Liver (tissue), 9 donors: Measurements from ENCODE around the gene PDE4D. TPM values are rescaled to one million over a fixed set of nuclear protein-coding genes. Genes with fewer than 3 reads are reported as not detected.

Experiments
- DNase-seq: peaks from one replicate; pipeline ENCODE4 v3.0.0-alpha.2; 2017; ENCODE audit warnings: low spot score
- H3K27ac ChIP-seq, 2 donors: one replicate each; pipeline ENCODE4 v1.7.0; 2013; ENCODE audit warnings: inconsistent platforms in 2 of 2, low read length in 2 of 2, control low read depth in 1 of 2, low read depth in 1 of 2, mild to moderate bottlenecking in 1 of 2
- H3K27me3 ChIP-seq, 4 donors: one replicate each; pipeline versions ENCODE4 v1.6.1 to v1.7.0; 2013; ENCODE audit warnings: low read length in 3 of 4, inconsistent platforms in 1 of 4, mild to moderate bottlenecking in 1 of 4, moderate library complexity in 1 of 4; ENCODE audit not compliant: control insufficient read depth in 4 of 4, insufficient read depth in 4 of 4
- H3K36me3 ChIP-seq, 4 donors: one replicate each; pipeline versions ENCODE4 v1.6.1 to v1.7.0; 2013; ENCODE audit warnings: low read length in 3 of 4, mild to moderate bottlenecking in 3 of 4, low read depth in 1 of 4, moderate library complexity in 1 of 4; ENCODE audit not compliant: control insufficient read depth in 4 of 4, insufficient read depth in 3 of 4
- H3K4me1 ChIP-seq, 4 donors: one replicate each; pipeline versions ENCODE4 v1.6.1 to v1.7.0; 2013; ENCODE audit warnings: low read length in 3 of 4, mild to moderate bottlenecking in 3 of 4, moderate library complexity in 1 of 4; ENCODE audit not compliant: control insufficient read depth in 4 of 4, insufficient read depth in 4 of 4
- H3K4me3 ChIP-seq, 3 donors: one replicate each; pipeline versions ENCODE4 v1.6.1 to v1.7.0; 2013; ENCODE audit warnings: low read length in 3 of 3, control low read depth in 1 of 3, low read depth in 1 of 3, mild to moderate bottlenecking in 1 of 3
- H3K9ac ChIP-seq, 2 donors: one replicate each; pipeline ENCODE4 v1.7.0; 2013; ENCODE audit warnings: low read length in 2 of 2, mild to moderate bottlenecking in 2 of 2, moderate library complexity in 2 of 2, control low read depth in 1 of 2, low read depth in 1 of 2
- H3K9me3 ChIP-seq, 4 donors: one replicate each; pipeline versions ENCODE4 v1.6.1 to v1.7.0; 2013; ENCODE audit warnings: low read length in 3 of 4; ENCODE audit not compliant: control insufficient read depth in 4 of 4
- ATF3 ChIP-seq: IDR thresholded peaks from 2 replicates; pipeline ENCODE4 v1.6.1; 2016; ENCODE audit warnings: antibody characterized with exemption
- CTCF ChIP-seq: fragments of 150-350 bp; IDR thresholded peaks from 2 replicates; pipeline ENCODE4 v1.5.1; 2017; ENCODE audit warnings: improper control_type of control experiment, low read depth, low read length; ENCODE audit not compliant: missing input control
- EGR1 ChIP-seq, 2 donors: IDR thresholded peaks; 2 replicates each; pipeline ENCODE4 v1.6.1; 2016 to 2018; ENCODE audit warnings: antibody characterized with exemption in 2 of 2, low read depth in 2 of 2
- FOXA1 ChIP-seq: IDR thresholded peaks from 2 replicates; pipeline ENCODE4 v1.6.1; 2016; ENCODE audit warnings: antibody characterized with exemption
- FOXA2 ChIP-seq: IDR thresholded peaks from 2 replicates; pipeline ENCODE4 v1.6.1; 2016; ENCODE audit warnings: antibody characterized with exemption
- GABPA ChIP-seq, 2 donors: IDR thresholded peaks in 1 of 2; conservative IDR thresholded peaks in 1 of 2; 2 replicates each; pipeline ENCODE4 v1.6.1; 2016; ENCODE audit warnings: antibody characterized with exemption in 2 of 2, mild to moderate bottlenecking in 1 of 2, moderate library complexity in 1 of 2
- HNF4A ChIP-seq, 2 donors: conservative IDR thresholded peaks; 2 replicates each; pipeline ENCODE4 v1.6.1; 2016; ENCODE audit warnings: antibody characterized with exemption in 2 of 2, mild to moderate bottlenecking in 2 of 2
- JUND ChIP-seq, 2 donors: IDR thresholded peaks; 2 replicates each; pipeline ENCODE4 v1.6.1; 2016; ENCODE audit warnings: antibody characterized with exemption in 2 of 2
- MAX ChIP-seq: IDR thresholded peaks from 2 replicates; pipeline ENCODE4 v1.6.1; 2016; ENCODE audit warnings: antibody characterized with exemption
- NR2F2 ChIP-seq: IDR thresholded peaks from 2 replicates; pipeline ENCODE4 v1.6.1; 2016; ENCODE audit warnings: antibody characterized with exemption
- RAD21 ChIP-seq, 2 donors: IDR thresholded peaks; 2 replicates each; pipeline ENCODE4 v1.6.1; 2016; ENCODE audit warnings: antibody characterized with exemption in 2 of 2, mild to moderate bottlenecking in 2 of 2
- REST ChIP-seq: IDR thresholded peaks from 2 replicates; pipeline ENCODE4 v1.6.1; 2016; ENCODE audit warnings: antibody characterized with exemption, mild to moderate bottlenecking
- RXRA ChIP-seq, 2 donors: IDR thresholded peaks; 2 replicates each; pipeline ENCODE4 v1.6.1; 2017 to 2018; ENCODE audit warnings: antibody characterized with exemption in 2 of 2, mild to moderate bottlenecking in 1 of 2
- SP1 ChIP-seq: IDR thresholded peaks from 2 replicates; pipeline ENCODE4 v1.6.1; 2018; ENCODE audit warnings: antibody characterized with exemption, mild to moderate bottlenecking
- TAF1 ChIP-seq: conservative IDR thresholded peaks from 2 replicates; pipeline ENCODE4 v1.6.1; 2016; ENCODE audit warnings: antibody characterized with exemption, mild to moderate bottlenecking
- YY1 ChIP-seq: IDR thresholded peaks from 2 replicates; pipeline ENCODE4 v1.6.1; 2016; ENCODE audit warnings: antibody characterized with exemption, mild to moderate bottlenecking
- WGBS: extraction: QIAGEN DNeasy Blood & Tissue Kit; methylation state at CpG from one replicate; pipeline ENCODE4 v1.1.7; 2013; 5-methylcytosine and 5-hydroxymethylcytosine counted together
- polyA plus RNA-seq, 2 donors: library from polyadenylated mRNA; stranded (reverse) in 1 of 2; unstranded in 1 of 2; fragments of 200-250 nt in 1 of 2; fragments of >200 nt in 1 of 2; fragmentation: Nextera tagmentation in 1 of 2; extraction: Ambion mirVana in 1 of 2; gene quantifications; one replicate each; pipeline versions ENCODE4 v1.2.1 to v1.2.3, GENCODE V29; 2013 to 2015
- total RNA-seq, 2 donors: library from RNA; depleted of rRNA; stranded (reverse); fragments of >200 nt; gene quantifications; one replicate each; pipeline ENCODE4 v1.2.3, GENCODE V29; 2014
- donor health status: healthy.
- donor health status: healthy.
- donor health status: healthy.
- donor health status: healthy.
- donor health status: healthy.

The PDE4D gene
- total and polyA plus RNA-seq, 4 donors = 0.67 to 11.9 (median 6.5) TPM

GRCh38 chr5:59158637-59159391, 734.7 kb downstream of the PDE4D start:
- WGBS = 16% methylated on average over 2 of the region's 2 CpGs
- no peak for TF ChIP-seq GABPA (IDR thresholded peaks at IDR 0.05 in 1 of 2, conservative IDR thresholded peaks at IDR 0.05 in 1 of 2)
- TF ChIP-seq ATF3 = no peak
- TF ChIP-seq REST = no peak
- no peak for TF ChIP-seq RAD21 (IDR thresholded peaks at IDR 0.05)
- TF ChIP-seq HNF4A (conservative IDR thresholded peaks at IDR 0.05) = peak in 1 of 2 donors; percentile 61
- no peak for TF ChIP-seq EGR1 (IDR thresholded peaks at IDR 0.05; ENCODE audit: low read depth in 2 of 2)
- peak; percentile 28 to 90 for TF ChIP-seq RXRA (IDR thresholded peaks at IDR 0.05)
- TF ChIP-seq FOXA1 = no peak
- no peak for TF ChIP-seq MAX

GRCh38 chr5:59158165-59158564, 735.4 kb downstream of the PDE4D start:
- Histone ChIP-seq H3K27me3 (no peaks in the 10 kb centered on the region), H3K4me1 (no peaks in the 10 kb centered on the region), H3K9ac (no peak overlapping the region), H3K9me3 (no peaks in the 10 kb centered on the region), H3K36me3 (no peaks in the 10 kb centered on the region), H3K27ac (no peak overlapping the region), H3K4me3 (no peak overlapping the region)
- TF ChIP-seq NR2F2 = no peak
- TF ChIP-seq MAX = no peak
- no peak for TF ChIP-seq REST
- no peak for TF ChIP-seq RAD21 (IDR thresholded peaks at IDR 0.05)
- no peak for TF ChIP-seq FOXA2
- no peak for TF ChIP-seq RXRA (IDR thresholded peaks at IDR 0.05)
- TF ChIP-seq GABPA (IDR thresholded peaks at IDR 0.05 in 1 of 2, conservative IDR thresholded peaks at IDR 0.05 in 1 of 2) = no peak
- no peak for TF ChIP-seq SP1
- TF ChIP-seq JUND (IDR thresholded peaks at IDR 0.05) = no peak
- no peak for TF ChIP-seq TAF1
- TF ChIP-seq EGR1 (IDR thresholded peaks at IDR 0.05; ENCODE audit: low read depth in 2 of 2) = no peak
- TF ChIP-seq YY1 = no peak
- TF ChIP-seq FOXA1 = no peak
- no peak for TF ChIP-seq HNF4A (conservative IDR thresholded peaks at IDR 0.05)
- TF ChIP-seq CTCF = no peak
- DNase-seq = no peak
- WGBS = 73% methylated on average over 2 of the region's 2 CpGs

More at GRCh38 chr5:59158637-59159391, 734.7 kb downstream of the PDE4D start:
- no peaks in the 10 kb centered on the region for H3K36me3 ChIP-seq
- no peak for DNase-seq
- H3K27me3 ChIP-seq = no peaks in the 10 kb centered on the region
- no peaks in the 10 kb centered on the region for H3K4me1 ChIP-seq
- no peak overlapping the region for H3K4me3 ChIP-seq
- no peak overlapping the region for H3K9ac ChIP-seq
- no peaks in the 10 kb centered on the region for H3K9me3 ChIP-seq
- no peak overlapping the region for H3K27ac ChIP-seq
